Astrocyte of the cerebellum (primary cell): ENCODE data around the gene B9D1.

Experiments used
- DNase-seq: peaks from one replicate; pipeline ENCODE4 v3.0.0-alpha.2; 2011; ENCODE audit warnings: low read depth
- H3K4me3 ChIP-seq: 2 replicates; pipeline ENCODE4 v1.5.1; 2011; ENCODE audit warnings: mild to moderate bottlenecking, low read depth, low read length, moderate library complexity
- in situ Hi-C: cut with HindIII; loops from 2 replicates; pipeline ENCODE4 v1.10.0; 2017; ENCODE audit warnings: low sequenced_read_pairs
- TF ChIP-seq, protein P1 (sequence below): IDR thresholded peaks from 2 replicates; pipeline ENCODE4 v1.5.1; 2012; ENCODE audit warnings: low read length, low read depth, moderate library complexity, mild to moderate bottlenecking; ENCODE audit errors: missing control alignments

Gene B9D1, protein sequence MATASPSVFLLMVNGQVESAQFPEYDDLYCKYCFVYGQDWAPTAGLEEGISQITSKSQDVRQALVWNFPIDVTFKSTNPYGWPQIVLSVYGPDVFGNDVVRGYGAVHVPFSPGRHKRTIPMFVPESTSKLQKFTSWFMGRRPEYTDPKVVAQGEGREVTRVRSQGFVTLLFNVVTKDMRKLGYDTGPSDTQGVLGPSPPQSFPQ

DNA sequence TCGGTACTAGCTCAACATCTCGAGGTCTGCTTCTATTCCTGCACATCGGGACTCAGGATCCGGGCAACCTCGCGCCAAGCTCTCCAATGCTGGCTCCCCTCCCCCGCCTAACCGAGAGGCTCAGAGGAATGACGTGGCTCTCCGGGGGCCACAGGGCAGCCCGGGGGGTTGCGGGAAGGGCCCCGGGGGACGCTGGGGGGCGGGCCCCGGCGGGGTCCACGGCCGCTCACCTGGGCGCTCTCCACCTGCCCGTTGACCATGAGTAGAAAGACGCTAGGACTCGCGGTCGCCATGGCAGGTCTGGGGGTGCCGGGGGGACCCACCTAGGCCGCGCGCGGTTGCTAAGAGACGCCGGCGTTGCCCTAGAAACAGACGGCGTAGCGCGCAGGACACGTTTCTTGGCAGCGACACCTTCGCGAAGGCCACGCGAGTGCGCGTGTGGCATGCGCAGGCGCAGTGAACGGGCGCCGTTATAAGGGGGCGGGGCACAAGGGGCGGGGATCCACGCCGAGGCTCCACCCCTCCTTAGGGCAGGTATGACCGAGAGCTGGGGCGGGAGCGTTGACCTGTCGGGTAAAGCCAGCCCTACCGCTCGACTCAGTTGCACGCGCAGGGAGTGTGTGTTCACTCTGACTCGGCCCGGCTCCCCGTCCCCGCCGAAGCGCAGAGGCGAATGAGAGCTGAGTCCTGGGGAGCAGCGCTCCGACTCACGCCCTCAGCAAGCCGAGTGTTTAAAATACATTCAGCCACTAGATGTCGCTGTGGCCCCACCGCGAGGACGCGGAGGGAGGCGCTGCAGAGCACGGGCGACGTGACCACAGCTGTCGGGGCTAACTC is at the start of gene B9D1:
Gene B9D1, minus strand, starts transcription at position 447 of the 837 bp plus-strand sequence. Its CDS starts 154 bp downstream, at position 293.
- DNase-seq = peak; percentile 69
- TF ChIP-seq, protein P1, sequence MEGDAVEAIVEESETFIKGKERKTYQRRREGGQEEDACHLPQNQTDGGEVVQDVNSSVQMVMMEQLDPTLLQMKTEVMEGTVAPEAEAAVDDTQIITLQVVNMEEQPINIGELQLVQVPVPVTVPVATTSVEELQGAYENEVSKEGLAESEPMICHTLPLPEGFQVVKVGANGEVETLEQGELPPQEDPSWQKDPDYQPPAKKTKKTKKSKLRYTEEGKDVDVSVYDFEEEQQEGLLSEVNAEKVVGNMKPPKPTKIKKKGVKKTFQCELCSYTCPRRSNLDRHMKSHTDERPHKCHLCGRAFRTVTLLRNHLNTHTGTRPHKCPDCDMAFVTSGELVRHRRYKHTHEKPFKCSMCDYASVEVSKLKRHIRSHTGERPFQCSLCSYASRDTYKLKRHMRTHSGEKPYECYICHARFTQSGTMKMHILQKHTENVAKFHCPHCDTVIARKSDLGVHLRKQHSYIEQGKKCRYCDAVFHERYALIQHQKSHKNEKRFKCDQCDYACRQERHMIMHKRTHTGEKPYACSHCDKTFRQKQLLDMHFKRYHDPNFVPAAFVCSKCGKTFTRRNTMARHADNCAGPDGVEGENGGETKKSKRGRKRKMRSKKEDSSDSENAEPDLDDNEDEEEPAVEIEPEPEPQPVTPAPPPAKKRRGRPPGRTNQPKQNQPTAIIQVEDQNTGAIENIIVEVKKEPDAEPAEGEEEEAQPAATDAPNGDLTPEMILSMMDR = peak; percentile 68
- peak within 1 kb of the TSS; percentile 69 for H3K4me3 ChIP-seq
- in situ Hi-C loops = loop anchor here (5.0 to 10.0 kb wide), 4 partner anchors 70 to 400 kb away; no protein-coding TSS in a partner anchor

DNA sequence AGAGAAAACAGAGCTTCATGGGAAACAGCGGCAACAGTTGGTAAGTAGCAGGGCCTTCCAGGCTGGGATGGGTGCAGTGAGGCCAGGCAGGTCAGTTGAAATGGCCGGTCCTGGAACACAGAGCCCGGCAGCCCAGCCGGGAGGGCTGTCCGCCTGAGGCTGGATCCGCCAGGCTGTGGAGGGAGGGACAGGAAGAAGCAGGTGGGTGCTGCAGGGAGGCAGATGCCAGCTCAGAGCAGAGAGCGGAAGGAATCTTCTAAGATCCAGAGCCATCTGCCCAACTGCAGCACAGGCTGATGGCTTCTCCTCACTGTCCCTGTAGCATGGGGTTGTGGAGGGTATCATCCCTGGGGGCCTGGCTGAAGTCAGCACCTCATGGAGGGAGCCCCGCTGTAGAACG is 49.1 kb upstream of the B9D1 start:
- DNase-seq = no peak
- in situ Hi-C loops = no loop called here
- TF ChIP-seq, protein P1 = no peak
- no peak overlapping the region for H3K4me3 ChIP-seq

DNA sequence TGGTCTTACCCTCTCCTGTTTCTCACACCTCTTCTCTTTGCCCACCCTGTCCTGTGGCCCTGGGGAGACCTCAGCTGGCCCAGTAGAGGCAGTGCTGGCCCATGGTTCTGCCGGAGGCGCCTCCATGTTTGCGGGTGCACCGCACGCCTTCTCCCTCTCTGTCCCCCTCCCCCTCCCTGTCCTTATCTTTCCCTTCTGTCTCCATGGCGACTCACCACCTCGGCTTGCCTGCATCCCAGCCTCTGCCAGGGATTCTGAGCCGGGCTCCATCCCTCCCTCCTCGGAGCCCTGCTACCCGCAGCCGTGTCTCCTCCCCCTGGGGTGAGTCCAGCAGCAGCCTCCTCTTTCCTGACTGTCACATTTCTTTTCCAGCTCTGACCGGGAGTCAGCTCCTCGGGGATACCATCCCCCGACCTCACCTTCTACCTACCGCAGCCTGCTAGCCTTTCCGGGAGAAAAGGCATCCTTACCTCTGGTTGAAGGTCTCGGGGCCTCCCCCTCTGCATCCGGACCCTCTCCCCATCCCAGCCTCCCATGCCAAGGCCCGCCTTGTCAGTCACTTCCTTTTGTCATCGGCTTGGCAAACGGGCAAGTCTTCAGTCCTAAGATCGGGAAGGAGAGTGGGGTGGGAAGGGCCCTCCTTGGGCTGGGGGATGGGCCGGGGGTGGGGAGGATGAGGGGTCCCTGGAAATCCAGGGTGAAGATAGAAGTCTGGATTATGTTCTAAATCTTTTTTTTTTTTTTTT is 48.5 kb upstream of the B9D1 start, which contains the start of gene RNF112:
Gene RNF112, plus strand, starts transcription at position 358 of the 746 bp plus-strand sequence. Its CDS starts 177 bp downstream, at position 535.
- no peak for DNase-seq
- TF ChIP-seq, protein P1 = no peak
- in situ Hi-C loops = no loop called here
- no peak within 1 kb of the TSS for H3K4me3 ChIP-seq

DNA sequence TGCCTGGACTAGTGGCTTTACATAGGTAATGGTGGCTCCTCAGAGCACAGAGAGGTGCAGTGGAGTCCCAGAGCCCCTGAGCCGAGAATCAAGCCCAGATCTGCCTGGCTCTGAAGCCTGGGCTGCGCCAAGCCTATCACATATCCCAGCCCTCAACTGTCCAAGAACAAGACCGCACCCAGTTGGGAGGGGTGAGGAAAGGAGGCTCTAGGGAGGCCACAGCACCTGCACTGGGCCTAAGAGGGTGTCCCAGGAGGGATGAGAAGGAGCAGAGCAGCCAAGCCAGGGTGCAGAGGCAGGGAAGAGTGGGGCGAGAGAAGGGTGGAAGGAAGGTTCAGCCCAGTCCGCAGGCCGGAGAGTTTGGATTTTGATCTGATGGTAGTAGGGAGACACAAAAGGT is 47.6 kb upstream of the B9D1 start:
- TF ChIP-seq, protein P1 = no peak
- H3K4me3 ChIP-seq = no peak overlapping the region
- in situ Hi-C loops = no loop called here
- no peak for DNase-seq

DNA sequence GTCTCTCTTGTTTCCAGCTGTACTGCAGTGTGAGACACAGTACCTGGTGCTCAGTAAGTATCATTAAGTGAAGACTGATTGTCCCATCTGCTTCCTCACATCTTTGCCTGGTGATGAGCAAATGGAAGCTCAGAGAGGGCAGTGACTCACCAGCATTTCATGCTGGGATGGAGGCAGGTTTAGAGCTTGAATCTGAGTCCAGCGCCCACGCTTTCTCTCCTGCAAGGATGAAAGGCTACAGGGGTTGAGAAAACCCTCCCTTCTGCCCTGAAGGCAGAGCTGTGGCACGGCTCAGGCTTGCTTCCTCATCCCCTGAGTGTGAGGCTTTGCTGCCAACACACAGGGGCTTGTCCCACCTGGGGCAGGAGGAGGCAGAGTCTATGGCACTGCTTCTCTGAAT is 47.0 kb upstream of the B9D1 start:
- in situ Hi-C loops = no loop called here
- TF ChIP-seq, protein P1 = no peak
- H3K4me3 ChIP-seq = no peak overlapping the region
- DNase-seq = peak; percentile 28

DNA sequence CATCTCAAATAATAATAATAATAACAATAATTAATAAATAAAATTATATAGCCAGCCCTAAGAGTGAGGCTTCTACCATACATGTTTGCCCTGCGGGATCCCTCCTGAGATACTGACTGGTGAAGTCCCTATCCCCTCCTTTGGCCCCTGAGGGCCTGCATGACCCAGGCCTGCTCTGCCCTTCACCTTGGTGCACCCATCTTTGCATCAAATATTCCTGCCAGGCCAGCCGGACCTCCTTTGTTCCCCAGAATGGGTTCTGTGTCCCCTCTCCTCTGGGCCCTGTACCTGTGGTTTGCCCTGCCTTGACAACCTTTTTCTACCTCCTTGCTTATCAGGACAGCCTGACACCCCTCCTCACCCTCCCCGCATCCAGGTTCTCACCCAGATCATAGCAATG is 46.5 kb upstream of the B9D1 start:
- in situ Hi-C loops = no loop called here
- H3K4me3 ChIP-seq = no peak overlapping the region
- no peak for DNase-seq
- TF ChIP-seq, protein P1 = no peak
